Suprapubic skin (tissue), 4 donors: ENCODE measurements around the gene DEPP1. TPM values are rescaled to one million over a fixed set of nuclear protein-coding genes. Genes with fewer than 3 reads are reported as not detected.

Experiments
- DNase-seq, 2 donors: peaks; one replicate each; pipeline ENCODE4 v3.0.0-alpha.2; 2019; ENCODE audit warnings: low spot score in 2 of 2
- H3K27ac ChIP-seq: fragments of 200-600 bp; sonication (generic); one replicate; pipeline ENCODE4 v1.5.1; 2019
- H3K27me3 ChIP-seq: fragments of 200-600 bp; sonication (generic); one replicate; pipeline ENCODE4 v1.5.1; 2019
- H3K36me3 ChIP-seq: fragments of 200-600 bp; sonication (generic); one replicate; pipeline ENCODE4 v1.5.1; 2019
- H3K4me1 ChIP-seq: fragments of 200-600 bp; sonication (generic); one replicate; pipeline ENCODE4 v1.5.1; 2019
- H3K4me3 ChIP-seq: fragments of 200-600 bp; sonication (generic); one replicate; pipeline ENCODE4 v1.5.1; 2019; ENCODE audit warnings: mild to moderate bottlenecking
- H3K9me3 ChIP-seq: fragments of 200-600 bp; sonication (generic); one replicate; pipeline ENCODE4 v1.5.1; 2019
- CTCF ChIP-seq, 2 donors: fragments of 200-600 bp in 1 of 2; fragments of 450-650 bp in 1 of 2; sonication (generic) in 1 of 2; IDR thresholded peaks; one replicate each; pipeline ENCODE4 v1.5.1; 2016 to 2019; ENCODE audit warnings: antibody characterized with exemption in 2 of 2, mild to moderate bottlenecking in 1 of 2, moderate library complexity in 1 of 2
- EP300 ChIP-seq: sonication (generic); formaldehyde crosslinking; IDR thresholded peaks from one replicate; pipeline ENCODE4 v1.6.1; 2017; ENCODE audit warnings: antibody characterized with exemption
- POLR2A ChIP-seq, 2 donors: fragments of 450-650 bp; IDR thresholded peaks; one replicate each; pipeline ENCODE4 v1.6.1; 2017; ENCODE audit warnings: antibody characterized with exemption in 2 of 2, mild to moderate bottlenecking in 2 of 2, moderate library complexity in 2 of 2
- POLR2AphosphoS5 ChIP-seq, 3 donors: sonication (generic); formaldehyde crosslinking; IDR thresholded peaks; one replicate each; pipeline ENCODE4 v1.6.1; 2017; ENCODE audit warnings: antibody characterized with exemption in 3 of 3
- WGBS: methylation state at CpG from one replicate; pipeline ENCODE4 v1.1.5; 2018; 5-methylcytosine and 5-hydroxymethylcytosine counted together
- total RNA-seq, 4 donors: library from RNA; depleted of rRNA; stranded (reverse); fragments of >200 nt; gene quantifications; one replicate each; pipeline ENCODE4 v1.1.0, GENCODE V29; 2016

The DEPP1 gene
- total RNA-seq, 4 donors from 2014 or later: 27.5 to 101 (median 38.2) TPM

GRCh38 chr10:45006276-45007030 lies 27.8 kb upstream of the DEPP1 start:
- 93% methylated on average over 3 of the region's 3 CpGs for WGBS
- Histone ChIP-seq H3K27me3 (no peaks in the 10 kb centered on the region), H3K4me1 (peaks cover 27% of the 10 kb centered on the region), H3K4me3 (no peak overlapping the region), H3K9me3 (no peaks in the 10 kb centered on the region), H3K27ac (no peak overlapping the region), H3K36me3 (peaks cover 11% of the 10 kb centered on the region)
- DNase-seq: no peak
- TF ChIP-seq POLR2A (IDR thresholded peaks at IDR 0.05) (no peak), EP300 (no peak), POLR2AphosphoS5 (IDR thresholded peaks at IDR 0.05) (no peak), CTCF (IDR thresholded peaks at IDR 0.05) (no peak)

GRCh38 chr10:45005284-45005683 lies 26.7 kb upstream of the DEPP1 start:
- peaks cover 35% of the 10 kb centered on the region for H3K4me1 ChIP-seq
- H3K4me3 ChIP-seq: no peak overlapping the region
- no peaks in the 10 kb centered on the region for H3K27me3 ChIP-seq
- WGBS: 83% methylated on average over 1 of the region's 1 CpG
- H3K36me3 ChIP-seq: peaks cover 11% of the 10 kb centered on the region
- no peak for DNase-seq
- H3K9me3 ChIP-seq: no peaks in the 10 kb centered on the region
- TF ChIP-seq POLR2AphosphoS5 (IDR thresholded peaks at IDR 0.05) (no peak), EP300 (no peak), POLR2A (IDR thresholded peaks at IDR 0.05) (no peak), CTCF (IDR thresholded peaks at IDR 0.05) (no peak)
- no peak overlapping the region for H3K27ac ChIP-seq

GRCh38 chr10:45004661-45005060 lies 26.1 kb upstream of the DEPP1 start:
- Histone ChIP-seq H3K27me3 (no peaks in the 10 kb centered on the region), H3K4me1 (peaks cover 41% of the 10 kb centered on the region), H3K9me3 (no peaks in the 10 kb centered on the region), H3K27ac (no peak overlapping the region), H3K36me3 (peaks cover 11% of the 10 kb centered on the region), H3K4me3 (no peak overlapping the region)
- 87% methylated on average over 3 of the region's 3 CpGs for WGBS
- no peak for TF ChIP-seq CTCF (IDR thresholded peaks at IDR 0.05)
- TF ChIP-seq POLR2AphosphoS5 (IDR thresholded peaks at IDR 0.05): no peak
- TF ChIP-seq POLR2A (IDR thresholded peaks at IDR 0.05): no peak
- no peak for TF ChIP-seq EP300
- no peak for DNase-seq

GRCh38 chr10:45003432-45004000 lies 24.9 kb upstream of the DEPP1 start:
- H3K4me1 ChIP-seq: peaks cover 44% of the 10 kb centered on the region
- H3K27ac ChIP-seq: no peak overlapping the region
- 88% methylated on average over 10 of the region's 10 CpGs for WGBS
- H3K9me3 ChIP-seq: no peaks in the 10 kb centered on the region
- H3K4me3 ChIP-seq: no peak overlapping the region
- TF ChIP-seq POLR2A (IDR thresholded peaks at IDR 0.05) (no peak), CTCF (IDR thresholded peaks at IDR 0.05) (no peak), POLR2AphosphoS5 (IDR thresholded peaks at IDR 0.05) (no peak), EP300 (no peak)
- H3K36me3 ChIP-seq: peaks cover 11% of the 10 kb centered on the region
- no peaks in the 10 kb centered on the region for H3K27me3 ChIP-seq
- no peak for DNase-seq

- Histone ChIP-seq H3K4me3 (peak overlapping the region; percentile 66), H3K9me3 (no peaks in the 10 kb centered on the region), H3K4me1 (peaks cover 51% of the 10 kb centered on the region), H3K27ac (peak overlapping the region; percentile 97), H3K36me3 (peaks cover 11% of the 10 kb centered on the region), H3K27me3 (no peaks in the 10 kb centered on the region)
- no peak for TF ChIP-seq EP300
- no peak for TF ChIP-seq POLR2A (IDR thresholded peaks at IDR 0.05)
- TF ChIP-seq POLR2AphosphoS5 (IDR thresholded peaks at IDR 0.05): peak in 2 of 3 donors; percentile 18 to 48
- no peak for TF ChIP-seq CTCF (IDR thresholded peaks at IDR 0.05)
- peak in 1 of 2 donors; percentile 84 for DNase-seq
- WGBS: 10% methylated on average over 13 of the region's 13 CpGs
Observed at GRCh38 chr10:45001381-45002148, 23.0 kb upstream of the DEPP1 start.
